Skin epidermis (tissue), 12 donors: Measurements from ENCODE around the gene IRX3.

Source experiments
- H3K27ac ChIP-seq, 21 experiments: fragments of 200-600 bp; sonication (generic) in 11 of 21; one replicate each; pipeline ENCODE4 v1.5.0; 2020; ENCODE audit warnings: mild to moderate bottlenecking in 3 of 21, inconsistent platforms in 2 of 21, moderate library complexity in 2 of 21
- H3K4me3 ChIP-seq, 7 experiments: fragments of 200-600 bp; sonication (generic) in 2 of 7; one replicate each; pipeline ENCODE4 v1.5.0; 2020; ENCODE audit warnings: inconsistent platforms in 2 of 7, mild to moderate bottlenecking in 2 of 7, moderate library complexity in 1 of 7

The IRX3 gene

DNA sequence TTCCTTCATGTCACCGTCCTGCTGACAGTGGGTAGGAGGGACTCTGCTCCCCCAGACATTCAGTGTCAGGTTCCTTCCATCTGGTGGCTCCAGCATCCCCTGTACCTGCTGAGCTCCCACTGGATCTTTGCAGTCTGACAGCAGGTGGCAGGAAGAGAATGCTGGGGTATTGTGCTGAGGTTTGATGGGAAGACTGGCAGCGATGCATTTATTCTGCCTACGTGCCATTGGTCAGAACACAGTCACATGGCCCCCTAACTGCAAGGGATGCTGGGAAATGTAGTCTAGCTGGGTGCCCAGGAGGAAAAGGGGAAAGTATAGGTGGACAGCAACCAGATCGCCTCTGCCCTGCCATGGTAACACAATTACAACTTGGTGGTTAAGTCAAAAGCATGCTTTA is 44.4 kb downstream of the IRX3 start:
- peak overlapping the region in 3 of 21 experiments; percentile 42 to 61 (median 46) for H3K27ac ChIP-seq
- peak overlapping the region in 1 of 7 experiments; percentile 12 for H3K4me3 ChIP-seq

DNA sequence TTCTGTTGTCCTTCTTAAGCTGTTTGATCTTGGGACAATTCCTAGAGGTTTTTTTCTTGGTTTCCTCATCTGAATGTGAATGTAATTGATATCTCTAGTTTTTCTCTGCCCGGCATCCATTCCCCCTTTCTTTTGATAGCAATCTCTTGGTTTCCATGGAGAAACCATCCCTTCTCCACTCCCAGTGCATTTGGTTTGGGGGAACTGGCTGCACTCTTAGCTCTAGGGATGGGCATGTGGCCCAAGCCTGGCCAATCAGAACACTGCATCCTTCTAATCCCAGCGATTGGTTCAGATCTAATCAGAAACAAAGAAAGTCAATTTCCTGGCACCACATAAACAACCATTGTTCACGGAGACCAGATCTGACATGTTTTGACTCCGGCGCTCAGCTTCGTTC is 45.1 kb downstream of the IRX3 start:
- H3K27ac ChIP-seq = peak overlapping the region in 2 of 21 experiments; percentile 42 to 61
- H3K4me3 ChIP-seq = no peak overlapping the region

DNA sequence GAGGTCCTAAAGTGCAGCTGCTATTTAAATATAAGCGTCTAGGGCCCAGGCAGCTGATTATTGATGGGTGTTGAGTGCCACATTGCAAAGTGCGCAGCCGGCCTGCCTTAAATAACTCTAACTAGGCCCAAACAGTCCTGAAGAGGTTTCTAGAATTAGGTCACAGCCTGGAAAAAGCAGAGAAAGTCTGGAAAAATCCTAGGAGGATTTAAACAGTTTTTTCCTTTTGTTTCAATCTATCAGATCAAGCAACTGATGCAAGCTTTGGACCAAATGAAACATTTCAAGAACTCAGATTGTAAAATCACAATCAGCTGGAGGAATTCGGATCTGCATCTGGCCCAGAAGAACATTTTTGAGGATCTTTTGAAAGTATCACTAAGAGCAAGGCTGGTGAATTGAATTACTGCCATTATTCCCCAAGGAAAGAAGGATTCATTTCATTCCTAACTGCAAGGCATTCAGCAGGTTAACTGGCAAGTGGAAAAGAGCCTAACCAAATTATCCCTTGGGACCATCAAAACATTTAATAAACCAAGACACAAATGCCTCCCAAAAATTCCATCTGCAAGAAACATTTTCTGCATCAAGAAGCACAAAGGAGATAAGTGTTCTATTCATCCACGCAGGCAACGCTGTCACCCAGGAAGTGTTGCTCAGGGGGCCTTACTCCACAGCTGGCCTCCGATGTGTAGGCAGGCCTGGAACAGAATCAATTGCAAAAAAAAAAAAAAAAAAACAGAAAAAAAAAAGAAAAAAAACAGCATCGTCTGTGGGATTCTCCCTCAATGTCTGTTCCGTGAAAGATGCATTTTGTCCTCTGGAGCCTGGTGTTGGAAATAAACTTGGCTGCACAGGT is 46.1 kb downstream of the IRX3 start:
- no peak overlapping the region for H3K4me3 ChIP-seq
- H3K27ac ChIP-seq = no peak overlapping the region

DNA sequence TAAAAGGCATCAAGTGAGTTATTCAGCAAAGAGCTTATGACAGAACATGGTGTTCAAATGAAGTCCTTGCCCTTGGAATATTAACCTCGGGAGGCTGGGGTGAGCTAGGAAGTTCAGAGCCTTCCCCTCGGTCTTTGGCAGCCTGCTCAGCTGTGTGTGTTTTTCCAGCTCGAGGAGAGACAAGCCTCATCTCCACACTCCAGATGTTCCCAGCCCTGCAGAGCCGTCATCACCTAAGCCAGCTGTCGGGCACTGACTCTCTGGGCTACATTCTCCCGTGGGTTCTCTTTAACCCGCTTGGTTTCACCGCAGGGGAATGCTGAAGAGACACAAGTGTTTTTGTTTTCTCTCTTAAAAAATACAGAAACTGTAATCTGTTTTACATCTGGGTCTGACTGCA is 47.1 kb downstream of the IRX3 start:
- Histone ChIP-seq H3K27ac (no peak overlapping the region), H3K4me3 (no peak overlapping the region)

DNA sequence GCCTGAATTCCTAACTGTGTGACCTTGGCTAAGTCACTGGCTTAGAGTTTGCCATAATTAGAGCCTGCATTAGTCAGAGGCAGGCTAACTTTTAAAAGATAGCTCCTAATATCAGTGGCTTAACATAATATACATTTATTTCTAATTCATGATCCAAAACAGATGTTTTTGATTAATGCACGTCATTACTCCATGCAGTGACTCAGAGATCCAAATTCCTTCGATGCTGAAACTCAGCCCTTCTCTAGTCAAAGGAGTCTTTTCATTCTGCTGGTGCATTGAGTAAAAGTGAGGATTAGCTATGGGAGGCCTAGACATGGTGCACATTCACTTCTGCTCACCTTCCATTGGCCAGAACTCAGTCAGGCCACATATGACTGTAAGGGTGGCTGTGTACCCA is 49.8 kb downstream of the IRX3 start:
- H3K4me3 ChIP-seq = no peak overlapping the region
- no peak overlapping the region for H3K27ac ChIP-seq

DNA sequence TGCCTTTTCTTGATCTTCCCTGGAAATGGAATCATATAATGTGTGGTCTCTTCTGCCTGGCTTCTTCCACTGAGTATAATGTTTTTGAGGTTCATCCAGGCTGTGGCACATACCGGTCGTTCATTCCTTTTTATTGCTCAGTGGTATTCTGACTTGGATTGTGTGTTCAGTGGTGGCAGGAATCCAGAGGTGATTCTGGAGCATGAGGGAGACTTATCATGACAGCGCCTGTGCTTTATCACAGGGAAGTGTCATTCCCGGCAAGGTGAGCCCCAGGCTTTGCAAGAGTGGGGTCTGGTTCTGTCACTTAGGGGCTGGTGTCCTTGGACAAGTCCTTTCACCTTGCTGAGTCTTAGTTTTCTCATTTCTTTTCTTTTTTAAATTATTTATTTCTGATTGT is 53.0 kb downstream of the IRX3 start:
- no peak overlapping the region for H3K27ac ChIP-seq
- H3K4me3 ChIP-seq = no peak overlapping the region
